HG02852 (cell line): ENCODE results near the gene EPS8L2.

Source experiments
- ATAC-seq: cut with Tn5 transposase; IDR thresholded peaks from one replicate; pipeline ENCODE4 v1.9.1; 2021; ENCODE audit warnings: mild to moderate bottlenecking, moderate library complexity; ENCODE audit not compliant: unreplicated experiment

EPS8L2 gene

DNA sequence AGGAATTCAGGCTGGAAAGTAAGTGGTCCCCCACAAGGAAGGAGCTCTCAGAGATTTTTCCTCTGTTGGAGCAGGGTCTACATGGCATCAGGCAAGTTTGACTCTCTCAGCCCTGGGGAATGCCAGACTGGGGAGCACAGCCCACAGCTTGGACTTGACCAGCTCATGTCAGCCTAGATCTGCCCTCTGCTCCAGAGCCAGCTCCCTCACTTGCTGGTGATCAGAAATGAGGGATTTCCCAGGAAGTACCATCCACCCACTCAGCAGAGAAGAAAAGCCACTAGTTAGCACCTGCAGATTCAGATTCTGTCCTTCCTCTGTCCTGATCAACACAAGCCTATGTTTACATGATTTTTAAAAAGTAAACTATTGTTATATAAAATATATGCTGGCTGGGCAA, 54.2 kb downstream of the EPS8L2 start:
- ATAC-seq, result no peak

DNA sequence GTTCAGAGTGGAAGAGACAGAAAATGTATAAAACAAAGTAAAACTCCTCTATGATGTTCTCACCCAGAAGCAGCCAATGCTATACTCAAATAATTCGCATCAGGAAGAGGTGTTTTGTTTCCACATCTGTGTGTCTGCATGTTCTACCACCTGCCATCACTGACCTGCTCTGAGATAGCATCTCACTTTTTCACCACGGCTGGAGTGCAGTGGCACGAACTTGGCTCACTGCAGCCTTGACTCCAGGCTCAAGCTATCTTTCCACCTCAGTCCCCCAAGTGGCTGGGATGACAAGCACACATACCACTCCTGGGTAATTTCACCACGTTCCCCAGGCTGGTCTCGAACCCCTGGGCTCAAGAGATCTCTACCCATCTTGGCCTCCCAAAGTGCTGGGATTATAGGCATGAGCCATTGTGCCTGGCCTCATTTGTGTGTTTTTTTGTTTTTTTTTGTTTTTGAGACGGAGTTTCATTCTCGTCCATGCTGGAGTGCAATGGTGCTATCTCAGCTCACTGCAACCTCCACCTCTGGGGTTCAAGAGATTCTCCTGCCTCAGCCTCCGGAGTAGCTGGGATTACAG, 55.6 kb downstream of the EPS8L2 start:
- ATAC-seq, result no peak

DNA sequence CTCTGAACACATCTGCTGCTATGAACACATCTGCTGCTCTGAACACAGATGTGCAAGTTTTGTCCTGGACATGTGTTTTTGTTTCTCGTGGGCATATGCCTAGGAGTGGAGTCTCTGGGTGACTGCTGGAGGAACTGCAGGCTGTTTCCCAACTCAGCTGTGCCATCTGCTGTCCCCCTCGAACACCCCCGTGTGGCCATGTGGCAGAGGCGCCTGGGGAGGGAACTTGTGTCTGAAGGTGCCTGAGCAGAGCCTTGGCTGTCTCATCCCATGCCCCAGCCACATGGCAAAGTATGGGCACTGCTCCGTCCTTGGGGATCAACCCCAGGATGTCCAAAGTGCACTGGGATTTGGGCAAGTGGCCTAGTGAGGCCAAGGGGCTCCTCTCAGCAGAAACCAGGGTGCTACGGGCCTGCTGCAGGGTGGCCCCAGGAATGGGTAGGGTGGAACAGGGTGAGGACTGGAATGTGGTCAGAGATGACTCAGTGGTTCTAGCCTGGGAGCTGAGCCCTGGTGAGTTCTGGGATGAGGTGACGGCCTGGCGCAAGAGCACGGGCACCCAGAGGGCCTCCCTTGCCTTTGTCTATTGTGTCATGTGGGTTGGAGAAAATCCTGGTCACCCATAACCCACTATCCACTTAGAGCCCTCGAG, 56.5 kb downstream of the EPS8L2 start:
- ATAC-seq, result no peak

DNA sequence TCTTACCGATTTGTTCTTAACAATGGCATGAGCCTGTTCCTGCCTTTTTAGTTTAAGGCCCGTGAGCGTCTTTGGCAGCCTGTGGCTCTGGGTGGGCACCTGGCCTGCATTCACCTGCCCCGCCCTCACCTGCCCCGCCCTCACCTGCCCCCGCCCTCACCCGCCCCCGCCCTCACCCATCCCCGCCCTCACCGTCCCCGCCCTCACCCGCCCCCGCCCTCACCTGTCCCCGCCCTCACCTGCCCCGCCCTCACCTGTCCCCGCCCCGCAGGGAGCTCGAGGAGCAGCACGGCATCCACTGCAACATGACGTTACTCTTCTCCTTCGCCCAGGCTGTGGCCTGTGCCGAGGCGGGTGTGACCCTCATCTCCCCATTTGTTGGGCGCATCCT, 57.0 kb downstream of the EPS8L2 start:
- ATAC-seq, result no peak

DNA sequence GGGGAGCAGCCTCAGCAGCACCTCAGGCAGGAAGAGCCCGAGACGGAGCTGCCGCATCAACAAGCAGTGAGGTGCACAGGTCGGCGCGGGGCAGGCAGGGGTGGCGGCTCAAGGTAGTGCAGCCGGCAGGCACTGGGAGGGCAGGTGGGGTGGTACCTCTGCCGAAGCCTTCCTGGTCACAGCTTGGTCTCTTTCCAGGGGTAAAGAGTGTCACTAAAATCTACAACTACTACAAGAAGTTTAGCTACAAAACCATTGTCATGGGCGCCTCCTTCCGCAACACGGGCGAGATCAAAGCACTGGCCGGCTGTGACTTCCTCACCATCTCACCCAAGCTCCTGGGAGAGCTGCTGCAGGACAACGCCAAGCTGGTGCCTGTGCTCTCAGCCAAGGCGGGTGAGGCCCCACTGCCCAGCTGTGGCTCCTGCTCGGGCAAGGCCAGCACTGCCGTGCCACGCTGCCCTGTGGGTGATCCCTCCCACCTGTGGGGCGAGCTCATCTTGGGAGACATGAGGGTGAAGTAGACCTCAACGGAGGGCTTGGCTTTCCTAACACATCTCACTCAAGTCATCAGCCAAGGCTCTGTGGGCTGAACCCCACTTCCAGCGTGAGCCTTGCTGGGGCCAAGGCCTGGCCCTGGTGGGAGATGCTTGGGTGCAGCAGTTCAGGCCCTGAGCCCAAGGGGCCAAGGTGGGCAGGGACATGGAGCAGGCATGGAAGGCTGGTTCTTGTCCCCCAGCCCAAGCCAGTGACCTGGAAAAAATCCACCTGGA, 57.7 kb downstream of the EPS8L2 start:
- ATAC-seq, result no peak

DNA sequence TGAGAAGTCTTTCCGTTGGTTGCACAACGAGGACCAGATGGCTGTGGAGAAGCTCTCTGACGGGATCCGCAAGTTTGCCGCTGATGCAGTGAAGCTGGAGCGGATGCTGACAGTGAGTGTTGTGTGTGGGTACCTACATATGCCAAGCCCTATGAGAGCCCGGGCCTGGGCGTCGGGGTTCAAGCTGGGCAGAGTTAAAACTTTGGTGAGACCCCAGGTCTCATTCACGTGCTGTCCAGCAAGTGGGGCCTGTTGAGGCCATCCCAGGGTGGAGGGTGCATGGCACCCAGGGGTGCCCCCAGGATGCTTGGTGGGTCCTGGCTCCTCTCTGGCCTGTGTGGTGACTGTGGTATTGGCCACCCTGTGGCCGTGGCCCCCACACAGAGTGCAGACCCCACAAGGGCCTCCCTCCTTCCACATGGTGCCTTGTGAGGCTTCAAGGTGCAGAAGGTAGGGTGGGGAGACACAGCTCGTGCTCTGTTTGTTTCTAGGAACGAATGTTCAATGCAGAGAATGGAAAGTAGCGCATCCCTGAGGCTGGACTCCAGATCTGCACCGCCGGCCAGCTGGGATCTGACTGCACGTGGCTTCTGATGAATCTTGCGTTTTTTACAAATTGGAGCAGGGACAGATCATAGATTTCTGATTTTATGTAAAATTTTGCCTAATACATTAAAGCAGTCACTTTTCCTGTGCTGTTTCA, 58.4 kb downstream of the EPS8L2 start:
- ATAC-seq, result no peak

DNA sequence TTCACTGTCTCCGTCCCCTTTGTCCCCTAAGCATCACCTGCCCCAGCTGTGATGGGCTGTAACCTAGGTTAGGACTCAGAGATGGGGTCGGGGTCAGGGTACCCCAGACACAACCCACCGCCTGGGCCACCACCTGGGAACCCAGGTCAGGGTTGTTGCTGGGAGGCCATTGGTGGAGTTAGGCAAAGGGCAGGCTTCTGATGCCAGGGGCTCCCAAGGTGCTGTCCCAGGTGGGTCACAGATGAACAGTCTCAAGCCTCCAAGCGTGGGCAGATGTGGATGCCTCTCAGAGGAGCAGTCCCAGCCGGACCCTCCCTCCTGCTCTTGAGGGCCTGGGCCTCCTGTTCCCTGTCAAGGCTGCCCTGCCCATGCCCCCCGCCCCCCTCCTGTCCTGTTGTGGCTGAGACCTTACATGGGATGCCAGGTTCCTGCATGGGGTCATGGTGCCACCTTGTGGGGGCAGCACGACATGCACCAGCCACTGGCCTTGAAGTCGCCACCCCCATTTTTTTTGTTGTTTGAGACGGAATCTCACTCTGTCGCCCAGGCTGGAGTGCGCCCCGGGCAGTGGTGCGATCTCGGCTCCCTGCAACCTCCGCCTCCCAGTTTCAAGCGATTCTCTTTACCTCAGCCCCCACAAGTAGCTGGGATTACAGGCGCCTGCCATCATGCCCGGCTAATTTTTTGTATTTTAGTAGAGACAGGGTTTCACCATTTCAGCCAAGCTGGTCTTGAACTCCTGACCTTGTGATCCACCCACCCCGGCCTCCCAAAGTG, 59.2 kb downstream of the EPS8L2 start:
- no peak for ATAC-seq

DNA sequence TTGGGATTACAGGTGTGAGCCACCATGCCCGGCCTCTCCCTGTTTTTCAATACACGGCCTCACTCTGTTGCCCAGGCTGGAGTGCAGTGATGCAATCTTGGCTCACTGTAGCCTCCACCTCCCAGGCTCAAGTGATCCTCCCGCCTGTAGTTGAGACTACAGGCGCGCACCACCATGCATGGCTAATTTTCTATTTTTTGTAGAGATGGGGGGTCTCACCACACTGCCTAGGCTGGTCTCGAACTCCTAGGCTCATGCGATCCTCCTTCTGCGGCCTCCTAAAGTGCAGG, 59.7 kb downstream of the EPS8L2 start:
- no peak for ATAC-seq

DNA sequence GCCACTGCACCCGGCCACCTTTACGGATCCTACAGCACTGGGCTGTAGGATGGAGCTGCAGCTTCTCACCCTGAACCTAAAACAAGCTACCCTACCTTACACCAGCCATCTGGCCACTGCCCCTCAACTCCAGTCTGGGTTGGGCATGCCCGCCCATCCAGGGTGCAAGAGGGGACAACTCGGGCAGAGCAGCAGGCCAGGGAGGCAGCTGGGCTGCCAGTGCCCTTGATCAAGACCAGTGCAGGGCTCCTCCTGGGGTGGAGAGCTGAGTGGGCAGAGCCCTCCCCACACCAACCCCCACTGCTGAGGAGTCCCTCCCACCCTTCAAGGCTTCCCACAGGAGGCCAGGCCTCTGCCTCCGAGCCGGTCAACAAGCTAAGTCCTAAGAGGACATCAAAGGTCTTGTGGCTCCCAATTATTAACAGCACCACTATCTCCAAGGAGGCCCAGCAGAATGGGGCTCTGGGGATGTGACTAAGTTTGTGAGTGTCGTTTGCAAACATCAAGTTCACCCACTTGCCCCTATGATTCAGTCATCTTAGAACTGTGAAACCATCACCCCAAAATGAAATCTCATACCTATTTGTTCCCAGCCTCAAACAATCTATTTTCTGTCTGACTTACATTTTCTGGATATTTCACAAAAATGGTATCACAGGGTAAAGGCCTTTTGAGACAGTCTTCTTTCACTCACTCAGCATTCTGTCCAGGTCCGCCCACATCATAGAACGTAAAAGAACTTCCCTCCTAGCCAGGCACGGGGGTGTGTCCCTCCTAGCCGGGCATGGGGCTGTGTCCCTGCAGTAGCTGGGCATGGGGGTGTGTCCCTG, 60.3 kb downstream of the EPS8L2 start:
- ATAC-seq, result no peak

DNA sequence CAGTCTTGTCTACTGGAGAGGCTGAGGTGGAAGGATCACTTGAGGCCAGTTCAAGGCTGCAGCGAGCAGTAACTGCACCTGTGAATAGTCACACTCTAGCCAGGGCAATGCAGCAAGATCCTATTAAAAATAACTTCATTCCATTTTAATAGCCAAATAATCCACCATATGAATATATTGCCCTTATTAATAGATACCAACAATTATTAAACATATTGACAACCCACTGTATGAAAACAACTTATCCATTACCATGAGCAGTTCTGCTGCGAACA, 60.8 kb downstream of the EPS8L2 start:
- no peak for ATAC-seq

DNA sequence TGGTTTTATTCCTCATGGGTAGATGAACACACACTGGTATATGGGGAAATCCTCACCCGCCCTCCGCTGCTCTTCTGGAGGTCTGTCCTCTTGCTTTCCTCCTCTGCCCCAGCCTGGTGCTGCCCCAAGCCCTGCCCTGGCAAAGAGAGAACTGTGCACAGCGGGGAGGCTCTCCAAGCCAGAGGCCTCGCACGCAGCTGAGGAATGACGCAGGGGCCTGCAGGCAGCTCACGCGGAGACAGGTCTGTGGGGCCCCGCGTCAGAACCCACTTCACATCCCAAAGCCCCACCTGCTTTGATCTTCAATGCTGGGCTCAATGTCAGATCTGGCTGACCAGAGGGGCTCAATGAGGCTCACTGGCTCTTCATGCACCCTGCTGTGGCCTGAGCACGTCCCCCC, 61.2 kb downstream of the EPS8L2 start:
- no peak for ATAC-seq

DNA sequence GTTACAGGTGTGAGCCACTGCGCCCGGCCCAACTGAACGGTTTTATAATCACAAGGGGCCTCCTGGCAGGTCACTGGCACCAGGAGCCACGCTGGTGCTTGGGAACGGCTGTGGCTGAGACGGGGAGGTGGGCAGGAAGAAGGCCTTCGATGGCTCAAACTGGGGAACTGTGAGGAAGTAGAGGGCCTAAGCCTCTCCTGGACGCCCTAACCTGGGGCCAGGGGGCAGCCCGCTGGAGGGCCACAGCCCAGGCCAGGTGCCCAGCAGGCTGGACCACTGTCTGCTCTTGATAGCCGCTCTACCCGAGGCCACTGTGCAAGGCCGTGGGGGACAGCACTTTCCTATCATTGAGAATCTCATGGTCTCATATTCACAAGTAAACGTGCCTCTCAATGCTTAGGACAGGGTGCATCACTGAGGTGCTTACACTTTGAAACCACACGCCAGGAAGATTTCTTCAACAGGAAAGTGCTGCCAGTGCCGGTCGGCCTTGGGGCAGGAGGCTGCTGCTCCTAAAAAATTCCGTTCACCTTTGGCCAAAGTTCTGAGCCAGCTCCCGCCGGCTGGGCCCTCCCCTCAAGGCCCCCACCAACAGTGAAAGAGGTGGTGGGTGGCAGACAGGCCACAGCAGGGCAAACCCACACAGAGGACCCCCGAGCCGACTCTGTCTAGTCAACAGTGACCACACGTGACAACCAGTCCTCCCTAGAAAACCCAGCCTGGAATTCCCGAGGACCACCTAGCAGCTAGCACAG, 64.0 kb downstream of the EPS8L2 start:
- no peak for ATAC-seq

DNA sequence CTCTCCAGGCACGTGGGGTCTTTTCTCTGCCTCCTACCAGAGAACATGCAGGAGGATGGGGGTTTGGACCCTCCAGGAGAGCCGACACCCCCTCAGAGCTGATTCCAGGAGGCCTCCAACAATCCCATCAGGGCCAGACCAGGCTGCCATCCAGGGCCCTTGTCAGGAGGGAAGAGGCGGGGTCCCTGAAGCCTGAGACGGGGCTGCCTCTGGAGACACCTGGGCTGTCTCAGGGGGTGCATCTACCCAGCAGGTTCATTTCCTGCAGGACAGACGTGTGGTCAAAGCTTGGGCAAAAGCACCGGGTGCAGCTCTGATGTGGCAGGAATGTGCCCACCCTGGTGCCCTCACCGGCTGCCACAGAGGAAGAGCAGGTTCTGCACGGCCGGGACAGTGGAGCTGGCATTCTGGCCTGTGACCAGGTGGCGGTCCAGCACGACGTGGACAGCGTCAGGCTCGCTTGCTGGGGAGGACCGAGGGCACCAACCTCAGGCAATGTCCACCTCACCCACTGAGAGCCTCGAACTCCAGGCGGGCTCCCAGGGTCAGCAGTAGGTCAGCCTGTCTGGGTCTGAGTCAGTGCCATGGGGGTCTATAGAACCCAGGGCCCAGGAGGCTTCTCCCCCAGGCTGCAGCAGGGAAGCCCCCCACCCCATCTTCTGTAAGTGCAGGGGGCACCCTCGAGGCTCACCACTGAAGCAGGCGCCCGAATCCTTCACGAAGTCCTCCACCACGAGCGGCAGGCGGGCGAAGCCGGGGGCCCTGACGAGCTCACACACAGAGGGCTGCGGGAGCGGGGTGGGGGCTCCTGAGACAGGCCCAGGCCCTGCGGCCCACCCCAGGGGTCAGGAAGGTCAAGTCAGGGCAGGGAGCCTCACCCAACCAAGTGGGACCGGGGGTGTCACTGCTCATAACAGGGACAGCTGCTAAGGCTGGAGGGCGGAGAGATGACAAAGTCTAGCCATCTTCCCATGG, 64.9 kb downstream of the EPS8L2 start:
- ATAC-seq, result no peak

DNA sequence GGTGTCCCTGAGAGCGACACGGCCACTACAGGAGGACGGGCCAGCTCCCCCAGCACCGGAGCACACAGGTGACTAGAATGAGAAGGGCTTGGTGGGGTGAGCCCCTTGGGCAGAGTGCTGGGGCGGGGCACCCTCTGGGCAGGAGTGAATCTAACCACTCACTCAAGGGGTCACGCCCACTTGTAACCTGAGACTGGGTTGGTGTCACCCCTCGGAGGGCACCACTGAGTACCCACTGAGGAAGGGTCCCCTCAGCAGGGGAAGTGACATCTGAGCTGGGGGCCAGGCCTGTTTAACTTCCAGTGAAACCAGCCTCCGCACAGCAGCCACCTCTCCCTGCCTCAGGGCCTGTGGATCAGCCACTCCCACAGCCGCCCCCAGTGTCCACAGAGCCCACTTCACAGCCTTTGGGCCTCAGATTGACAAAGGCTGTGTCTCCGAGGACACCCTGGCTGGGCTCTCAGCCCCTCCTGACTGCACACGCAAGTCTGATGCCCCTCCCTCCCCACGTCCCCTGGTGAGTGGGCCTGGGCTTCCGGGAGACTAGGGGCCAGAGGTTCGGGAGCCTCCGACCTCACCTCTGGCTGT, 65.7 kb downstream of the EPS8L2 start:
- no peak for ATAC-seq

DNA sequence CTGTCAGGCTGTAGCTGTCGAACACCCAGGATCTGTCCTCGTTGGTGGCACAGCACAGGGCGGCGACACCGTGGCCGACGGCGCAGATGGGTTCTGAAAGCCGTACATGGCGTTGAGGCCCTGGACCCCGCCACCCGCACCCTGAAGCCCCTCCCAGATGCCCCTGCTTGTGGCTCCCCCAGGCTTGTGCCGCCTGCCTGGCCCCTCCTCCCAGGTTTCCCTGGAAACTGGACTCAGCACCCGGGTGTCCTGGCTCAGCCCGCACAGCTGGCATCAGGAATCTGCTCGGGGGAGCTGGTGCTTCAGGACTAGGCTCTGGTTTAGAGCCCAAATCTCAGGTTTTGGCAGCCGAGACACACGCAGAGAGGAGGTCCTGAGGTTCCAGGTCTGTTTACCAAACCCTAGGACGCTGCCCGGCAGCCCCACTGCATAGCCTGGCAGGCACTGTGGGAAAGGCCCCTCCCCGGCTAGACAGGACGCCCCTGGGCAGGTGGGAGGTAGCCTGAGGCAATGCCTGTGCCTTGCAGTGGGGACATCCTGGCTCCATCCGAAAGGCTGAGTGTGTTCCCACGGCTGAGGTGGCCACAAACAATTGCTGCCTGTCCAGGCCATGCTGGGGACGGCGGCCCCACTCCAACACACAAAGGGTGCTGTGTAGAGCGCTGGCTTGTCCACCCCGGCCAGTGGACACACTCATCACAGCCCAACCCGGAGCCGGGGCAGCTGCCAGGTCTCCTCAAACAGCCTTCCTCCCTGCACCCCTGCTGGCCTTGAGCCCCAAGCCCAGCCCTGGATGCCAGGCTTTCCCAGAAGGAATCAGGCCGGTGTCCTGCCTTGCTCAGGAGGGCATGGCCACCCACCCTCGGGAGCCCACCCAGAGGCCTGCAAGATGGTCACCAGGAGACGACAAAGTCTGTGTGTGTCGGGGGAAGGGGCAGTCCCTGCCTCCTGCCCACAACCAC, 66.7 kb downstream of the EPS8L2 start:
- ATAC-seq, result no peak

DNA sequence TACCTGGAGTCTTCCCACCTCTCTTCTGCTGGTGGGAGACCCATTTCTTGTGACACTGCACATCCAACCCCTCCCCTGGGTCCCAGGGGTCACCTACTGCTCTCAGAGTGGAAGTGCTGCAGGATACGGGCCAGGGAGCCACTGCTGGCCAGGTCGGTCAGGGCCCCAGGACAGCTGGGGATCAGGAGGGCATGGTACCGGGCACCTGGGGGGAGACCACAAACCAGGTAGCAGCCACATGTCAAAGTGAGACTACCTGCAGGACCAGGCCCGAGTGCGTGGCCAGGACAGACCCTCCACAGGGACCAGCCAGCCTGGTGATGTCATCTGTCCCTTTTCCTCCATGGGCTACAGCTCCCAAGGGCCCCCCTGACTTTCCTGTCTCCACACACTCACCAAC, 67.4 kb downstream of the EPS8L2 start:
- no peak for ATAC-seq

DNA sequence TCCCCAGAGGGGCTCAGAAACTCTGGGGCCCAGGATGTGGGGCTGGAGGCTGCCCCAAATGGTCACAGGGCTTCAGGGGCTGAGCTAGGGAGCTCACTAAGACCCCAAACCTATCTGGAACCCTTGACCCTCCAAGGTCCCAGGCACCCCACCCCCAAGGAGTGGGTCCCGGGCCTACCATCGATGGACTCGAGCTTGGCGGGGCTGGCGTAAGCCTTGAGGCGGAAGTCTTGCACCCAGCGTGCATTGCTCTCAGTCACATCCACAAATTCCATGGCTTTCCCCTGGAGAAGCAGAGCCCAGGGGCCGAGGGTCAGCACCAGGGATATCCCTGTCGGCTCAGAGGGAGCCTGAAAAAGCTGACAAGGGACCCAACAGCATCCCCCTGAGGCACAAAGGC, 67.8 kb downstream of the EPS8L2 start:
- ATAC-seq, result no peak
